GM23338 (cell line): ENCODE results near the gene RBM23. TPM values are rescaled to one million over a fixed set of nuclear protein-coding genes. Genes with fewer than 3 reads are reported as not detected.

ENCODE experiments used
- ATAC-seq: fragments of 200-7000 bp; cut with Tn5 transposase; 3 replicates; pipeline ENCODE4 v1.9.1; 2020
- DNase-seq: peaks from one replicate; pipeline ENCODE4 v3.0.0-alpha.2; 2015; ENCODE audit warnings: low spot score
- H2AFZ ChIP-seq: fragments of 200-600 bp; sonication (generic); 2 replicates; pipeline ENCODE4 v1.8.0; 2016; ENCODE audit warnings: antibody characterized with exemption, mild to moderate bottlenecking, moderate library complexity
- H3F3A ChIP-seq: fragments of 200-600 bp; sonication (generic); replicated peaks from 2 replicates; pipeline ENCODE4 v1.8.0; 2017; ENCODE audit warnings: antibody characterized with exemption, mixed run types, low read depth
- H3K27ac ChIP-seq: fragments of 200-600 bp; sonication (generic); 2 replicates; pipeline ENCODE4 v1.6.1; 2016; ENCODE audit warnings: low read depth
- H3K27me3 ChIP-seq: fragments of 200-600 bp; sonication (generic); 2 replicates; pipeline ENCODE4 v1.8.0; 2016; ENCODE audit warnings: mild to moderate bottlenecking, mixed run types, moderate library complexity; ENCODE audit not compliant: insufficient read depth
- H3K36me3 ChIP-seq: fragments of 200-600 bp; sonication (generic); 2 replicates; pipeline ENCODE4 v1.8.0; 2016; ENCODE audit warnings: mild to moderate bottlenecking; ENCODE audit not compliant: insufficient read depth
- H3K4me1 ChIP-seq: fragments of 200-600 bp; sonication (generic); 2 replicates; pipeline ENCODE4 v1.8.0; 2016; ENCODE audit warnings: mild to moderate bottlenecking, moderate library complexity; ENCODE audit not compliant: insufficient read depth
- H3K4me2 ChIP-seq: fragments of 200-600 bp; sonication (generic); 2 replicates; pipeline ENCODE4 v1.7.1; 2017; ENCODE audit warnings: mixed run types
- H3K4me3 ChIP-seq: fragments of 200-600 bp; sonication (generic); 2 replicates; pipeline ENCODE4 v1.6.1; 2016; ENCODE audit warnings: mixed run types
- H3K79me2 ChIP-seq: fragments of 200-600 bp; sonication (generic); replicated peaks from 2 replicates; pipeline ENCODE4 v1.8.0; 2017; ENCODE audit warnings: mild to moderate bottlenecking; ENCODE audit not compliant: insufficient read depth
- H3K9me2 ChIP-seq: fragments of 200-600 bp; sonication (generic); 2 replicates; pipeline ENCODE4 v1.8.0; 2017; ENCODE audit not compliant: insufficient read depth
- H4K20me1 ChIP-seq: fragments of 200-600 bp; sonication (generic); replicated peaks from 2 replicates; pipeline ENCODE4 v1.8.0; 2017; ENCODE audit warnings: mild to moderate bottlenecking; ENCODE audit not compliant: insufficient read depth
- H3K27ac Mint-ChIP-seq: 2 replicates; pipeline ENCODE4 v1.8.0; 2020; ENCODE audit warnings: inconsistent platforms, mild to moderate bottlenecking, moderate library complexity, mixed read lengths
- H3K27me3 Mint-ChIP-seq: 3 replicates; pipeline ENCODE4 v1.8.0; 2022; ENCODE audit warnings: low read depth, mild to moderate bottlenecking, moderate library complexity, mixed read lengths, inconsistent platforms; ENCODE audit not compliant: insufficient read depth, poor library complexity
- H3K36me3 Mint-ChIP-seq: 3 replicates; pipeline ENCODE4 v1.8.0; 2021; ENCODE audit warnings: low read depth, mild to moderate bottlenecking, inconsistent platforms, moderate library complexity, mixed read lengths
- H3K4me1 Mint-ChIP-seq: 3 replicates; pipeline ENCODE4 v1.8.0; 2020; ENCODE audit warnings: mild to moderate bottlenecking, inconsistent platforms, mixed read lengths
- H3K4me3 Mint-ChIP-seq: 3 replicates; pipeline ENCODE4 v1.8.0; 2021; ENCODE audit warnings: moderate library complexity, mild to moderate bottlenecking, inconsistent platforms, mixed read lengths
- H3K9me3 Mint-ChIP-seq: 3 replicates; pipeline ENCODE4 v1.8.0; 2020; ENCODE audit warnings: moderate library complexity, mild to moderate bottlenecking, inconsistent platforms, mixed read lengths
- CREB1 ChIP-seq: fragments of 250-450 bp; sonication (Bioruptor Pico); IDR thresholded peaks from 2 replicates; pipeline ENCODE4 v1.5.0; 2020; ENCODE audit warnings: low read depth, mild to moderate bottlenecking, moderate library complexity
- EZH2phosphoT487 ChIP-seq: fragments of 200-600 bp; sonication (generic); IDR thresholded peaks from one replicate; pipeline ENCODE4 v1.8.1; 2018; ENCODE audit warnings: antibody characterized with exemption; ENCODE audit not compliant: unreplicated experiment
- JUNB ChIP-seq: IDR thresholded peaks from one replicate; pipeline ENCODE4 v1.6.1; 2016; ENCODE audit warnings: antibody characterized with exemption; ENCODE audit not compliant: unreplicated experiment
- NANOG ChIP-seq: IDR thresholded peaks from 2 replicates; pipeline ENCODE4 v1.6.1; 2016; ENCODE audit warnings: antibody characterized with exemption, borderline replicate concordance
- POLR2AphosphoS5 ChIP-seq: IDR thresholded peaks from 2 replicates; pipeline ENCODE4 v1.6.1; 2016; ENCODE audit warnings: antibody characterized with exemption, low read depth
- STAT1 ChIP-seq: IDR thresholded peaks from one replicate; pipeline ENCODE4 v1.6.1; 2016; ENCODE audit warnings: antibody characterized with exemption; ENCODE audit not compliant: unreplicated experiment
- ZNF331 ChIP-seq: fragments of 250-450 bp; sonication (Bioruptor Pico); IDR thresholded peaks from 2 replicates; pipeline ENCODE4 v1.5.0; 2020; ENCODE audit warnings: low read depth, mild to moderate bottlenecking, moderate library complexity
- ZNF462 ChIP-seq: fragments of 250-450 bp; sonication (Bioruptor Pico); IDR thresholded peaks from 2 replicates; pipeline ENCODE4 v1.5.0; 2020; ENCODE audit warnings: mild to moderate bottlenecking, moderate library complexity
- polyA plus RNA-seq: library from polyadenylated mRNA; unstranded; fragments of >200 nt; fragmentation: Nextera tagmentation; extraction: Ambion mirVana; gene quantifications from 2 replicates; pipeline ENCODE4 v1.2.1, GENCODE V29; 2016
- total RNA-seq: library from RNA; depleted of rRNA; stranded (reverse); fragments of >200 nt; shearing (Covaris generic); gene quantifications from 2 replicates; pipeline ENCODE4 v1.2.3, GENCODE V29; 2014

RBM23 gene
- total and polyA plus RNA-seq, 2 experiments from 2014 or later: 14.4 to 52.8 TPM

GRCh38 chr14:22908601-22909000 lies 10.3 kb downstream of the RBM23 start:
- Histone ChIP-seq H3K27me3 (no peaks in the 10 kb centered on the region), H2AFZ (no peak overlapping the region), H3K4me1 (no peaks in the 10 kb centered on the region), H4K20me1 (peaks cover 13% of the 10 kb centered on the region), H3F3A (peaks cover 16% of the 10 kb centered on the region), H3K36me3 (peaks cover 65% of the 10 kb centered on the region), H3K4me2 (no peak overlapping the region), H3K9me2 (no peaks in the 10 kb centered on the region), H3K79me2 (peaks cover 24% of the 10 kb centered on the region), H3K4me3 (no peak overlapping the region), H3K27ac (no peak overlapping the region; the same call in 1 of the 2 replicates)
- Mint-ChIP-seq H3K36me3 (peaks cover 58% of the 10 kb centered on the region), H3K27ac (no peak overlapping the region), H3K9me3 (no peaks in the 10 kb centered on the region), H3K4me3 (no peak overlapping the region), H3K27me3 (peaks cover 2% of the 10 kb centered on the region), H3K4me1 (no peaks in the 10 kb centered on the region)
- DNase-seq (no peak), ATAC-seq (no peak)
- TF ChIP-seq ZNF462 (CRISPR knock-in tag): no peak
- no peak for TF ChIP-seq ZNF331 (CRISPR knock-in tag)
- no peak for TF ChIP-seq POLR2AphosphoS5
- TF ChIP-seq EZH2phosphoT487: no peak

GRCh38 chr14:22907429-22907828 lies 11.5 kb downstream of the RBM23 start:
- H3K27me3 ChIP-seq: no peaks in the 10 kb centered on the region
- Mint-ChIP-seq H3K4me1 (no peaks in the 10 kb centered on the region), H3K9me3 (no peaks in the 10 kb centered on the region), H3K27me3 (peaks cover 2% of the 10 kb centered on the region), H3K4me3 (no peak overlapping the region), H3K27ac (no peak overlapping the region), H3K36me3 (peaks cover 64% of the 10 kb centered on the region)
- no peak for DNase-seq
- H3K79me2 ChIP-seq: peaks cover 17% of the 10 kb centered on the region
- ATAC-seq: no peak
- H3K4me1 ChIP-seq: no peaks in the 10 kb centered on the region
- H3K4me2 ChIP-seq: no peak overlapping the region
- peaks cover 74% of the 10 kb centered on the region for H3K36me3 ChIP-seq
- H3K4me3 ChIP-seq: no peak overlapping the region
- H3K9me2 ChIP-seq: no peaks in the 10 kb centered on the region
- H4K20me1 ChIP-seq: peaks cover 13% of the 10 kb centered on the region
- peaks cover 16% of the 10 kb centered on the region for H3F3A ChIP-seq
- no peak overlapping the region for H2AFZ ChIP-seq
- H3K27ac ChIP-seq: no peak overlapping the region
- no peak for TF ChIP-seq ZNF462 (CRISPR knock-in tag)
- no peak for TF ChIP-seq STAT1
- TF ChIP-seq JUNB: no peak
- no peak for TF ChIP-seq EZH2phosphoT487
- TF ChIP-seq NANOG: no peak
- TF ChIP-seq CREB1: no peak
